NCI-H146 treated with DMSO at 0.1 percent for 48 hours (cell line): ENCODE measurements around the gene ZACN.
"Not testable (repeated sequence)": the region's sequence is repeated elsewhere in the genome, so short reads cannot be mapped to it uniquely, and the experiment has no call there.

Source experiments
- DNase-seq: peaks from one replicate; lab custom pipeline; 2025; ENCODE audit not compliant: unreplicated experiment; lab: John Stamatoyannopoulos, UW

Gene ZACN

DNA sequence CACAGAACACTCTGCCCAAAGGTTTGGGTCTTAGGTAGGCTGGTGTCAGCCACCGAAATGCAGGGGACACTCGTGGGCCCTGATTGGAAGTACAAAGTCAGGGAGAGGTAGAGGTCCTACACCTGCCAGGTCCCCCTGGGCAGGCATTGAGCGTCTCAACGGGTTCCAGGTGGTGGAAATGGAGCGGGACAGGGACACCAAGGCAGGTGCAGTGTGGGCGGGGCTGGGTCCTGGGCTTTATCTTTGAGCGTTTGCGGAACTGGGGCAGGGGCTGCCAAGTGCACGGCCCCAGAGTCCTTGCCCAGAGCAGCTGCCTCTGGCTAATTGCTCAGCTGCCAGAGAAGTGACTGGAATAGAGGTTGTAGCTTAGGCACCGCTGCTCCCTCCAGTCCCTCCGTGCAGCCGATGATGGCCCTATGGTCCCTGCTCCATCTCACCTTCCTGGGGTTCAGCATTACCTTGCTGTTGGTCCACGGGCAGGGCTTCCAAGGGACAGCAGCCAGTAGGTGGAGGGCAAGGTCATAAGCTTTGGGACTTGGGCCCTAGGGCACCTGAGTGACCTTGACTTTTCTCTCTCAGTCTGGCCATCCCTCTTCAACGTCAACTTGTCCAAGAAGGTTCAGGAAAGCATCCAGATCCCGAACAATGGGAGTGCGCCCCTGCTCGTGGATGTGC, at the start of gene ZACN:
Gene ZACN, plus strand, starts transcription at position 323 of the 675 bp plus-strand sequence. Its CDS starts 83 bp downstream, at position 406.
- DNase-seq, result peak; percentile 11

- DNase-seq, result peak; percentile 44
Observed at GRCh38 chr17:76032073-76032779, 46.8 kb upstream of the ZACN start.

GRCh38 chr17:76032780-76033108, 46.2 kb upstream of the ZACN start:
- DNase-seq, result no peak

- DNase-seq, result no peak
Observed at GRCh38 chr17:76033139-76033538, 45.8 kb upstream of the ZACN start.

DNA sequence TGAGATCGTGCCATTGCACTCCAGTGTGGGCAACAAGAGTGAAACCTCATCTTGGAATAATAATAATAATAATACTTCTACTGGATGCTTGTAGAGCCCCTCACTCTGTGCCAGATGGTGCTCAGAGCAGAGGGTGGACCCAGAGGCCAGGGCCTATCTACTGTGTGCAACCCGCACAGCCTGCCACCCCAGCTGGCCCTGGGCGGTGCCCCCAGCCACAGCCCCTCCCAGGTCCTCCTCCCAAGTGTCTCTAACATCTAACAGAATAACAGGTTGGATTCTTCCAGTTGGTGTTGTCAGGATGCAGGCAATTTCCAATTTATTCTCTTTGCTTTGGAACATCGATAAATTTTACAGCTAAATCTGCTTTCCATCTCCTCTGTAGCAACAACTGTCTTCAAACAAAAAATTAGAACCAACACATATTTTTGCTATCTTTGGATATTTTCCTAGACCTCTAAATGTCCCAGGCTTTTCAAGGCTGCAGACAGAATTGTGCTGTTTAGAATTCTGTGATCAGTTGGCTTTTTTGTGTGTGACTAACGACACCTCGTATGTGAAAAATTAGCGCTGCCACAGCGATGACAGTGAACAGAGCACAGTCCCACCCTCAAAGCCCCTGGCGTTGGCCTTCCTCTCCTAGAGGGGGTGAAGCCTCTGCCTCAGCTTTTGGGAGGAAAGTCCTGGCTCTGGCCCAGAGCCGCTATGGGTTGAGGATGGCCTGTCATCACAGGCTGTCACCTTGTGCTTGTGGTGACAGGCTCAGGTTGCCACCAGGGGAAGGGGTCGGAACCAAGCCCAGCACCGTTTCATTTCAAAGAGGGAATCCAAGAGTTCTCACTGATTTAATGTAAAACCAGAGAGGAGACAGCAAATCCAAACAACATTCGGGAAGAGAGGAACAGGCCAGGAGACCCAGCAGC, 44.3 kb upstream of the ZACN start:
- DNase-seq, result no peak

DNA sequence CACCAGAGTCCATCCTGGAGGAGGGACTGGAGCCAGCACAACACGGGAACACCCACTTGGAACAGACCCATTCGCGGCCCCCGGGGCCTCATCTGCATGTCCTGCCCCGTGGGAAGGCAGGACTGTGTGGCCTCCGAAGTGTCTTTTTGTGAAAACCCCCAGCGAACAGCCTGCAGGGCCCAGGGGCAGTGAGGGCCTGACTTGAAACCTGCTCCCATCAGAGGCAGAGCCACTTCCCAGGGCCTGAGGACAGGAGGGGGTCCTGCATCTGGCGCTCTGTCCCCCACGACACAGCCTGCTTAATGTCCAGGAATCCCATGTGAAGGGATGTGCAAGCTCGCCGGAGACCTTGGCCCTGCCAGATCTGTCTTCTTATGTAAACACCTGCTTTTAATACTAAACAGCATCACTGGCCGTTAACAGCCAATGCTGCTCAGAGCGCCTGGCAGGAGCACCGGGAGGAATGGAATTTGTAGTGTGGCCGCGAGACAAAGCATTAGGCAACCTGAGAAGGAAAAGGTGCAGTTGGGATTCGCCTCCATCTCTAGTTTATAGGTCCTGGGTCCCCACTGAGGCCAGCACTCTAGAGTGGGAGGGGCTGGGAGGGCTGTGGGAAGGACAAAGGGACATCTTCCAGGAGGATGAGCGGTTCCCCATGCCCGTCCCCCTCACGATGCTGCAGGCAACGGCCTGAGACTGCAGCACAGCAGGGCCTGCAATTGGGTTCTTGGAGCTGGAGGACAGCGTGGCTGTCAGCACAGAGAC, 42.3 kb upstream of the ZACN start:
- DNase-seq, result no peak

GRCh38 chr17:76038050-76038449, 40.9 kb upstream of the ZACN start:
- no peak for DNase-seq

DNA sequence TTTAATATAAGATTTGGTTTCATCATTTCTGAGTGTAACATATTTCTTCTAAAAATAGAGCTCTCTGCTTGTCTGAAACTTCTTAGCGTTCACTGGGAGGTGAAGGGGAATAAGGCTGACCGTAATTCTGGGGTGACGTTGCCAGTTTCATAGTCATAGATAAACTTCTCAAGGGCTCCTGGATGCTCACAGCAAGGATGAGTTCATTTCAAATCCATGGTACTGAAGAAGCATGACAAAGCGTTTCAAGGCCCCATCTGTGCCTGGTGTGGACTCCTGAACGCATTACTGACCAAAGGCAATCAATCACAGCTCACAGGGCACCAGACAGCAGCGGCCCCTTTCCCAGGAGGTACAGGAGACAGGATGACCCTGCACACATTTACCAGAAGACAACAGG, 39.9 kb upstream of the ZACN start:
- no peak for DNase-seq

DNA sequence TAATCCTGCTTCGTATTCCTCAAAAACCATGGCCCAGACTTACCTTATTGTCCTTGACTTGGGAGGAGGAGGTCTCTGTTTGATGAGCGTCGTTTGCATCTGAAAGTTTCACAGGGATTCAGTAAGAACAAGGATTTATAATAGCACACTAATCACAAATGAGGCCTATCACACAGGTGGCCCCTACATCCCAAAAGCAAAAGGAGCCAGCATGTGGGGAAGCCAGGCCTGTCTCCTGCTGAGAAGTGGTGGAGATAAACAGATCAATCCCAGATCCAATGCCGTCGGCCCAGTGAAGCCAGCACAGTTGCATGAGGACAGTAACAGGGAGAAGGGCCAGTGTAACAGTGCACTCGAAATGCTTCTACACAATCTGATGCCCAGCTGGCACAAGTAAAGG, 38.6 kb upstream of the ZACN start:
- no peak for DNase-seq

DNA sequence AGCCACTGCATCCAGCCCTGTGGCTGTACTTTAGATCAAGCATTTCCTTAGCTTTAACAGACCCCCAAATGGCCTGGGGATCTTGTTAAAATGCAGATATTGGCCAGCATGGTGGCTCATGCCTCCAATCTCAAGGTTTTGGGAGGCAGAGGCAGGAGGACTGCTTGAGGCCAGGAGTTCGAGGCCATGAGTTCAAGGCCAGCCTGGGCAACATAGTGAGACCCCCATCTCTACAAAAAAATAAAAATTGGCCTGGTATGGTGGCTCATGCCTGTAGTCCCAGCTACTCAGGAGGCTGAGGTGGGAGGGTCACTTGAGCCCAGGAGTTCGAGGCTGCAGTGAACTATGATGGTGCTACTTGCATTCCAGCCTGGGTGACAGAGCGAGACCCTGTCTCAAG, 36.1 kb upstream of the ZACN start:
- not testable (repeated sequence) for DNase-seq

GRCh38 chr17:76044475-76045007, 34.4 kb upstream of the ZACN start:
- DNase-seq, result not testable (repeated sequence)

DNA sequence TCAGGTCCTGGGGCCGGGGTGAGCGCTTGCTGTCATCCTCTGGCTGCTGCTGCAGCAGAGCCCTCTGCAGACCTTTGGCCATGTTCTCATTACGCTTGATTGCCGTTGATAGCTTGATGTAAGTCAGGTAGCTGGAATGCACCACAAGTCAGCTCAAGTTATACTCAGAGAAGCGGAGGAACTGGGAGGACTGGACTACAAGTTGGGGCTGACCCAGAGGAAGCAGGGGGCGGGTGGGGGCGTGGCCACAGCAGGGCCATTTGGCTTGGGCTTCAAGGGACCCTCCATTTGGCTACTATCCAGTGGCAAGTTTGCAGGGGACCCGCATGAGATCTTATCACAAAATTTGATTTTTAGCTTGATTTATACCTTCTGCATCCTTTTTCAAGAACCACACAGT, 32.9 kb upstream of the ZACN start:
- DNase-seq, result no peak

DNA sequence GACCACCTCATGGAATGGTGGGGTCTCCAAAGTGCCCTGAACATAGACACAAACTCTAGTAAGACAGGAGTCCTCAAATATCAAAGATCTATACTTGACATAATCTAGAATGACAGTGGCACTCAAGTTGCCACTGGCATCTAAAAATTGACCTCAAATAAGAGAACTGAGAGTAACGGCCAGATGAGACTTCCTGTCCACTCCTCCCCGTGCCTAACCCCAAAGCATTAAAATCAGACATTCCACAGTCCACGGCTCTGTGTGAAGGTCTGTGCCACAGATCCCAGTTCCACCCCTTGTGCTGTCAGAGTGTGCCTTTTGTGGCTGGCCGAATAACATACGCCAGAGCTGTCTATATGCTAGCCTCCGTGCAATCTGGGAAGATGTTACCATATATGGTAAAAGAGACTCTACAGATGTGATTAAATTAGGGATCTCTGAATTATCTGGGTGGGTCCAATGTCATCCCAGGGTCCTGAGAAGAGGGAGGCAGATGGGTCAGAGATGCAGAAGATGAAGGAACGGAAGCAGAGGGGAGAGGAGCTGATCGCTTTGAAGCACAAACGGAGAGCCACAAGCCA, 30.9 kb upstream of the ZACN start:
- DNase-seq, result no peak

DNA sequence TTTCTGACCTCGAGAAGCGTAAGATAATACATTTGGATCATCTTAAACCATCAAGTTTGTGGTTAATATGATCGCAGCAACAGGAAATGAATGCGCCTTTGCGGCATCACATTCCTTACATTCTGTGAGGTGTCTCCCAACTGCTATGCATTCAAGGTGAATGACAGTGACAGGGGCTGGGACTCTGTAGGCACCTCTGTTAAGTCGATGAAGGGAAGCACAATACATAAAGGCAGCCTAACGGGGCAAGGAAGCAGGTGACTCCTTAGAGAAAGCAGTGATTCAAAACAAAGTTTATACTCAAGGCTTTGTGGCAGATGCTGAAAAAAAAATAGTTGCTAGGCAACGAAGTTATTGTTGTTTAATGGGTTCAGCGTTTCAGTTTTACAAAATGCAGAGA, 30.3 kb upstream of the ZACN start:
- no peak for DNase-seq

- DNase-seq, result no peak
Observed at GRCh38 chr17:76049239-76049638, 29.7 kb upstream of the ZACN start.

GRCh38 chr17:76049836-76050537, 29.0 kb upstream of the ZACN start:
- no peak for DNase-seq

- no peak for DNase-seq
Observed at GRCh38 chr17:76050538-76051467, 28.2 kb upstream of the ZACN start.

- no peak for DNase-seq
Observed at GRCh38 chr17:76051561-76051960, 27.4 kb upstream of the ZACN start.
